GM12878 (cell line): ENCODE measurements around the gene BCKDHB. TPM values are rescaled to one million over a fixed set of nuclear protein-coding genes. Genes with fewer than 3 reads are reported as not detected.
A peak's percentile ranks its signal among the peaks of the same experiment; 100 is the strongest.

Experiments used
- ATAC-seq: fragments of 200-7000 bp; cut with Tn5 transposase; 3 replicates; pipeline ENCODE4 v1.9.1; 2020; ENCODE audit warnings: mild to moderate bottlenecking, moderate library complexity
- BruUV-seq: library from RNA; stranded (reverse); fragments of 400-500 nt; replicated peaks from 2 replicates; lab custom pipeline; 2021; lab: Mats Ljungman, UMichigan
- CTCF ChIA-PET: fragments of 300-600 bp; sonication (Branson Sonifier 250); formaldehyde crosslinking; extraction: SDS; loops from one replicate; lab custom pipeline; 2021; ENCODE audit warnings: inconsistent platforms; lab: Yijun Ruan, JAX
- POLR2A ChIA-PET: fragments of 350-600 bp; formaldehyde crosslinking; extraction: SDS; loops from one replicate; lab custom pipeline; 2021; ENCODE audit warnings: inconsistent platforms; lab: Charles Lee
- RAD21 ChIA-PET: fragments of 300-600 bp; sonication (Branson Sonifier 250); formaldehyde crosslinking; loops from one replicate; lab custom pipeline; 2023; ENCODE audit warnings: antibody characterized with exemption; ENCODE audit not compliant: unreplicated experiment; lab: Charles Lee
- SMC1A ChIA-PET: fragments of 300-600 bp; sonication (Branson Sonifier 250); formaldehyde crosslinking; loops from one replicate; lab custom pipeline; 2023; ENCODE audit not compliant: unreplicated experiment, uncharacterized antibody; lab: Charles Lee
- DNase-seq: peaks from one replicate; pipeline ENCODE4 v3.0.0-alpha.2; 2011; ENCODE audit warnings: low read depth, low spot score
- FAIRE-seq: peaks from 3 replicates; lab custom pipeline; 2011; peaks lifted over from hg19 to GRCh38; lab: Jason Lieb, UNC
- H2AFZ ChIP-seq: 2 replicates; pipeline ENCODE4 v1.6.0; 2011; ENCODE audit warnings: low read depth, low read length, control low read depth; ENCODE audit not compliant: control insufficient read depth
- H3K27ac ChIP-seq: 2 replicates; pipeline ENCODE4 v1.5.1; 2011; ENCODE audit warnings: control low read depth; ENCODE audit not compliant: control insufficient read depth, insufficient read depth
- H3K27me3 ChIP-seq, 2 experiments: replicated peaks in 1 of 2; 2 replicates each; pipeline versions ENCODE4 v1.6.0 to v1.6.1; 2011; ENCODE audit warnings: low read length in 1 of 2; ENCODE audit not compliant: control insufficient read depth in 2 of 2, insufficient read depth in 2 of 2
- H3K36me3 ChIP-seq, 2 experiments: 2 replicates each; pipeline ENCODE4 v1.5.1; 2011; ENCODE audit warnings: low read length in 1 of 2; ENCODE audit not compliant: control insufficient read depth in 2 of 2, insufficient read depth in 2 of 2
- H3K4me1 ChIP-seq: 2 replicates; pipeline ENCODE4 v1.6.1; 2011; ENCODE audit warnings: mild to moderate bottlenecking, low read length, moderate library complexity, mixed read lengths; ENCODE audit not compliant: control insufficient read depth, insufficient read depth
- H3K4me2 ChIP-seq: 2 replicates; pipeline ENCODE4 v1.6.0; 2011; ENCODE audit warnings: control low read depth; ENCODE audit not compliant: control insufficient read depth, insufficient read depth
- H3K4me3 ChIP-seq: fragments of 200-600 bp; sonication (generic); 2 replicates; pipeline ENCODE4 v1.5.1; 2016
- H3K79me2 ChIP-seq: 2 replicates; pipeline ENCODE4 v1.6.0; 2011; ENCODE audit warnings: low read length; ENCODE audit not compliant: control insufficient read depth, insufficient read depth
- H3K9ac ChIP-seq: 2 replicates; pipeline ENCODE4 v1.8.0; 2011; ENCODE audit warnings: low read length, control low read depth, mixed read lengths; ENCODE audit not compliant: control insufficient read depth, insufficient read depth
- H3K9me3 ChIP-seq: replicated peaks from 3 replicates; pipeline ENCODE4 v1.5.1; 2011; ENCODE audit warnings: mild to moderate bottlenecking, low read length; ENCODE audit not compliant: control insufficient read depth, insufficient read depth
- H4K20me1 ChIP-seq: 2 replicates; pipeline ENCODE4 v1.6.0; 2011; ENCODE audit not compliant: control insufficient read depth, insufficient read depth
- BCL11A ChIP-seq: IDR thresholded peaks from 2 replicates; pipeline ENCODE4 v1.6.1; 2011; ENCODE audit warnings: low read depth, low read length
- BHLHE40 ChIP-seq, 2 experiments: fragments of 450-650 bp in 1 of 2; IDR thresholded peaks; 2 replicates each; pipeline ENCODE4 v1.6.1; 2011 to 2017; ENCODE audit warnings: low read depth in 2 of 2, borderline replicate concordance in 1 of 2, improper control_type of control experiment in 1 of 2, low read length in 1 of 2, mild to moderate bottlenecking in 1 of 2
- BMI1 ChIP-seq: fragments of 450-650 bp; IDR thresholded peaks from 2 replicates; pipeline ENCODE4 v1.6.1; 2016; ENCODE audit warnings: mild to moderate bottlenecking, moderate library complexity, borderline replicate concordance
- EGR1 ChIP-seq, 2 experiments: IDR thresholded peaks; 1 replicate in 1 of 2; 2 replicates in 1 of 2; pipeline ENCODE4 v1.6.1; 2011 to 2012; ENCODE audit warnings: low read depth in 2 of 2, low read length in 2 of 2, borderline replicate concordance in 1 of 2, mild to moderate bottlenecking in 1 of 2, moderate library complexity in 1 of 2
- HDAC6 ChIP-seq: fragments of 200-600 bp; sonication (generic); IDR thresholded peaks from one replicate; pipeline ENCODE4 v1.8.0; 2017; ENCODE audit warnings: antibody characterized with exemption; ENCODE audit not compliant: unreplicated experiment
- JUNB ChIP-seq: IDR thresholded peaks from 2 replicates; pipeline ENCODE4 v1.6.1; 2016; ENCODE audit warnings: antibody characterized with exemption, mild to moderate bottlenecking
- MEF2A ChIP-seq: IDR thresholded peaks from 2 replicates; pipeline ENCODE4 v1.6.1; 2011; ENCODE audit warnings: low read depth, mild to moderate bottlenecking, low read length, moderate library complexity; ENCODE audit not compliant: insufficient read depth
- MTA2 ChIP-seq: fragments of 450-650 bp; IDR thresholded peaks from 2 replicates; pipeline ENCODE4 v1.6.1; 2016; ENCODE audit warnings: low read depth, mild to moderate bottlenecking, moderate library complexity
- NFIC ChIP-seq: IDR thresholded peaks from 2 replicates; pipeline ENCODE4 v1.6.1; 2012; ENCODE audit warnings: low read depth, mild to moderate bottlenecking, inconsistent platforms, low read length, moderate library complexity
- NR2F1 ChIP-seq: fragments of 450-650 bp; conservative IDR thresholded peaks from 2 replicates; pipeline ENCODE4 v1.6.1; 2017; ENCODE audit warnings: mild to moderate bottlenecking
- NRF1 ChIP-seq: conservative IDR thresholded peaks from 2 replicates; pipeline ENCODE4 v1.6.1; 2011; ENCODE audit warnings: mild to moderate bottlenecking, low read depth, low read length, improper control_type of control experiment
- RAD51 ChIP-seq: fragments of 450-650 bp; IDR thresholded peaks from 2 replicates; pipeline ENCODE4 v1.6.1; 2016; ENCODE audit warnings: moderate library complexity, mild to moderate bottlenecking, inconsistent platforms
- RUNX3 ChIP-seq: IDR thresholded peaks from 2 replicates; pipeline ENCODE4 v1.6.1; 2012; ENCODE audit warnings: low read length, inconsistent platforms
- SIX5 ChIP-seq: IDR thresholded peaks from 2 replicates; pipeline ENCODE4 v1.6.1; 2011; ENCODE audit warnings: mild to moderate bottlenecking, low read depth, low read length, moderate library complexity; ENCODE audit not compliant: severe bottlenecking
- SMARCA5 ChIP-seq: fragments of 450-650 bp; IDR thresholded peaks from 2 replicates; pipeline ENCODE4 v1.6.1; 2017; ENCODE audit warnings: mild to moderate bottlenecking
- SP1 ChIP-seq: IDR thresholded peaks from one replicate; pipeline ENCODE4 v1.6.1; 2011; ENCODE audit warnings: low read depth, low read length
- STAT1 ChIP-seq: fragments of 450-650 bp; conservative IDR thresholded peaks from 2 replicates; pipeline ENCODE4 v1.6.1; 2014; ENCODE audit warnings: antibody characterized with exemption, mild to moderate bottlenecking
- TARDBP ChIP-seq: IDR thresholded peaks from 2 replicates; pipeline ENCODE4 v1.6.1; 2016; ENCODE audit warnings: borderline replicate concordance
- ZNF24 ChIP-seq: fragments of 450-650 bp; IDR thresholded peaks from 2 replicates; pipeline ENCODE4 v1.6.1; 2017; ENCODE audit warnings: antibody characterized with exemption, mild to moderate bottlenecking
- ZNF384 ChIP-seq: IDR thresholded peaks from 2 replicates; pipeline ENCODE4 v1.6.1; 2012; ENCODE audit warnings: low read depth, mild to moderate bottlenecking, low read length, improper control_type of control experiment, borderline replicate concordance
- WGBS: methylation state at CpG from one replicate; pipeline ENCODE4 v1.1.6; 2016; ENCODE audit warnings: low lambda C conversion rate; ENCODE audit not compliant: insufficient replicate concordance, insufficient coverage; ENCODE audit errors: missing lambda C conversion rate; 5-methylcytosine and 5-hydroxymethylcytosine counted together
- in situ Hi-C: fragments of 300-500 bp; cut with MboI; formaldehyde crosslinking; loops from 9 replicates; pipeline ENCODE4 v1.14.3; 2018; ENCODE audit warnings: mixed read lengths
- intact Hi-C: fragments of 100-400 bp; cut with micrococcal nuclease; formaldehyde crosslinking; loops from one replicate; pipeline ENCODE4 v1.14.2; 2022; ENCODE audit not compliant: unreplicated experiment
- polyA plus RNA-seq, 11 experiments: library from polyadenylated mRNA; depleted of rRNA in 4 of 11; unstranded in 6 of 11; stranded (reverse) in 5 of 11; fragments of >200 nt; fragmentation: Nextera tagmentation in 4 of 11; fragmentation: Illumina TruSeq in 1 of 11; extraction: Ambion mirVana in 4 of 11; extraction: Trizol in 1 of 11; gene quantifications; 1 replicate in 1 of 11; 2 replicates in 10 of 11; pipeline versions ENCODE4 v1.2.1 to v1.2.3, GENCODE V29; 2011 to 2016; ENCODE audit warnings: inconsistent platforms in 2 of 11, missing spikeins in 2 of 11, low read depth in 1 of 11
- total RNA-seq, 4 experiments: library from RNA; depleted of rRNA in 3 of 4; stranded (reverse); fragments of >200 nt in 3 of 4; fragmentation: Illumina TruSeq in 1 of 4; extraction: Trizol in 1 of 4; gene quantifications; 2 replicates each; pipeline versions ENCODE4 v1.2.1 to v1.2.3, GENCODE V29; 2013 to 2021
- TF ChIP-seq, protein P1 (sequence below): fragments of 450-650 bp; formaldehyde crosslinking; IDR thresholded peaks from 2 replicates; pipeline ENCODE4 v1.5.0; 2022; ENCODE audit warnings: mild to moderate bottlenecking, missing genetic modification characterization

Gene BCKDHB
- total and polyA plus RNA-seq, 10 of the 15 experiments (the other 5 are each of a cell fraction or from before 2014, with no cell fraction given) = 12.9 to 57.1 (median 25.3) TPM

DNA sequence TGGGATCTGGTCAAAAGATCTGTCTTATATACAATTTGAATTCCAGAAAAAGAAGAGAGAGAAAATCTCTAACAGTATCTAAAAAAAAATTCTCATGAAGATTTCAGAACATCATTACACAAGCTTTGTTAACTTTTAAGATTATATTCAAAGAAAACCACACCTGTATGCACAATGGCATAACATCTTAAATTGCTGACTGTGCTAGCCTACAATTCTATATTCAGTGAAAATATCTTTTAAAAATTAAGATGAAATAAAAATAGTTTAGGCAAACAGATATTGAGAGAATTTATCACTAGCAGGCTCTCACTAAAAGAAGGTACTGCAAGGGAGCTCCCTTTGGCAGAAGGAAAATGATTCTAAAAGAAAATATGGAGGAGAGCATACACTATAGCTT is 100.3 kb downstream of the BCKDHB start (continued):
- TF ChIP-seq STAT1 = no peak
- TF ChIP-seq BMI1 = no peak
- TF ChIP-seq TARDBP = no peak
- no peak for TF ChIP-seq SIX5

DNA sequence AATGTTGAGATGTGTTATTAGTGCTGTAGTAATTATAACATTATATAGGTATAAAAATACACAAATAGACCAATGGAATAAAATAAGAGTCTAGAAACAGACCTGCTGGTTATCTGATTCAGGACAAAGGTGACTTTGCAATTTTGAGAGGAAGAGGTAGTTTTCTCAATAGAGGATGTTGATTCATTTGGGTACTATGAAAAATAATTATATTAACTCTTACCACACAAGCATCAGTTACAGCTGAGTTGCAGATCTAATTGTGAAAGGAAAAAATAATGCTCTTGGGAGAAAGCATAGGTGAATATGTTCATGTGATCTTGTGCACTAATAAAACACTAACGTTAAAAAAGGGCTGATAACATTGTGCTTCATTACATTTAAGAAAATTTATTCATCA is 103.0 kb downstream of the BCKDHB start:
- CTCF ChIA-PET = no interaction called here
- Histone ChIP-seq H3K36me3 (no peaks in the 10 kb centered on the region), H3K27ac (no peak overlapping the region), H3K9ac (no peak overlapping the region), H3K9me3 (no peaks in the 10 kb centered on the region), H3K4me3 (no peak overlapping the region), H3K27me3 (no peaks in the 10 kb centered on the region), H3K4me2 (no peak overlapping the region), H3K4me1 (peaks cover 3% of the 10 kb centered on the region), H4K20me1 (no peaks in the 10 kb centered on the region), H3K79me2 (no peaks in the 10 kb centered on the region), H2AFZ (no peak overlapping the region)
- FAIRE-seq (peak; percentile 56), DNase-seq (no peak), ATAC-seq (peak; percentile 46)
- 0% methylated on average over 1 of the region's 1 CpG for WGBS
- RAD21 ChIA-PET = no interaction called here
- in situ Hi-C loops (loop anchor here (25.0 kb wide), 1 partner anchor 1803 kb away; no protein-coding TSS in a partner anchor), intact Hi-C loops (no loop called here)
- SMC1A ChIA-PET = no interaction called here
- no TSS peak for BruUV-seq
- POLR2A ChIA-PET = no interaction called here
- TF ChIP-seq SP1 (no peak), HDAC6 (no peak), NRF1 (no peak), MTA2 (peak; percentile 63; the same call in 1 of the 2 replicates), ZNF384 (no peak), JUNB (peak; percentile 47), RUNX3 (peak; percentile 37; the same call in 1 of the 2 replicates), NR2F1 (no peak), ZNF24 (0 out of 2 replicates have a peak, but pooled peaks have one; percentile 13), SMARCA5 (no peak), NFIC (no peak; the same call in 1 of the 2 replicates), BCL11A (no peak), RAD51 (no peak), MEF2A (no peak), EGR1 (IDR thresholded peaks at IDR 0.05; ENCODE audit: borderline replicate concordance in 1 of 2, low read depth in 2 of 2, low read length in 2 of 2) (no peak), BHLHE40 (IDR thresholded peaks at IDR 0.05; ENCODE audit: borderline replicate concordance in 1 of 2, low read depth in 2 of 2, low read length in 1 of 2) (no peak)
- TF ChIP-seq, protein P1, sequence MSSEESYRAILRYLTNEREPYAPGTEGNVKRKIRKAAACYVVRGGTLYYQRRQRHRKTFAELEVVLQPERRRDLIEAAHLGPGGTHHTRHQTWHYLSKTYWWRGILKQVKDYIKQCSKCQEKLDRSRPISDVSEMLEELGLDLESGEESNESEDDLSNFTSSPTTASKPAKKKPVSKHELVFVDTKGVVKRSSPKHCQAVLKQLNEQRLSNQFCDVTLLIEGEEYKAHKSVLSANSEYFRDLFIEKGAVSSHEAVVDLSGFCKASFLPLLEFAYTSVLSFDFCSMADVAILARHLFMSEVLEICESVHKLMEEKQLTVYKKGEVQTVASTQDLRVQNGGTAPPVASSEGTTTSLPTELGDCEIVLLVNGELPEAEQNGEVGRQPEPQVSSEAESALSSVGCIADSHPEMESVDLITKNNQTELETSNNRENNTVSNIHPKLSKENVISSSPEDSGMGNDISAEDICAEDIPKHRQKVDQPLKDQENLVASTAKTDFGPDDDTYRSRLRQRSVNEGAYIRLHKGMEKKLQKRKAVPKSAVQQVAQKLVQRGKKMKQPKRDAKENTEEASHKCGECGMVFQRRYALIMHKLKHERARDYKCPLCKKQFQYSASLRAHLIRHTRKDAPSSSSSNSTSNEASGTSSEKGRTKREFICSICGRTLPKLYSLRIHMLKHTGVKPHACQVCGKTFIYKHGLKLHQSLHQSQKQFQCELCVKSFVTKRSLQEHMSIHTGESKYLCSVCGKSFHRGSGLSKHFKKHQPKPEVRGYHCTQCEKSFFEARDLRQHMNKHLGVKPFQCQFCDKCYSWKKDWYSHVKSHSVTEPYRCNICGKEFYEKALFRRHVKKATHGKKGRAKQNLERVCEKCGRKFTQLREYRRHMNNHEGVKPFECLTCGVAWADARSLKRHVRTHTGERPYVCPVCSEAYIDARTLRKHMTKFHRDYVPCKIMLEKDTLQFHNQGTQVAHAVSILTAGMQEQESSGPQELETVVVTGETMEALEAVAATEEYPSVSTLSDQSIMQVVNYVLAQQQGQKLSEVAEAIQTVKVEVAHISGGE = no peak
